Upper lobe of right lung (tissue), 1 donor: Measurements from ENCODE around the gene CD8A. TPM values are rescaled to one million over a fixed set of nuclear protein-coding genes. Genes with fewer than 3 reads are reported as not detected.

ENCODE experiments used
- ATAC-seq: fragments of 200-7000 bp; cut with Tn5 transposase; one replicate; pipeline ENCODE4 v1.9.1; 2020; ENCODE audit warnings: mild to moderate bottlenecking, moderate library complexity
- DNase-seq: peaks from one replicate; pipeline ENCODE4 v3.0.0-alpha.2; 2020
- H3K27ac ChIP-seq: fragments of 200-600 bp; one replicate; pipeline ENCODE4 v1.8.0; 2022
- H3K27me3 ChIP-seq: fragments of 200-600 bp; one replicate; pipeline ENCODE4 v1.8.0; 2022; ENCODE audit warnings: mild to moderate bottlenecking
- H3K36me3 ChIP-seq: fragments of 200-600 bp; one replicate; pipeline ENCODE4 v1.8.0; 2022
- H3K4me1 ChIP-seq: fragments of 200-600 bp; one replicate; pipeline ENCODE4 v1.8.0; 2022
- H3K4me3 ChIP-seq: fragments of 200-600 bp; one replicate; pipeline ENCODE4 v1.8.0; 2022; ENCODE audit warnings: mild to moderate bottlenecking
- H3K9me3 ChIP-seq: fragments of 200-600 bp; one replicate; pipeline ENCODE4 v1.8.0; 2022
- intact Hi-C: fragments of 100-400 bp; cut with DNase I; formaldehyde crosslinking; loops from one replicate; pipeline ENCODE4 v1.11.0; 2022
- total RNA-seq: library from RNA; stranded (reverse); fragmentation: NEBNext Ultra II Directional; extraction: Animal tissue kit (Norgen Biotek cat#: 25700); gene quantifications from one replicate; pipeline ENCODE4 v1.2.1, GENCODE V29; 2021
- TF ChIP-seq, protein P1 (sequence below): fragments of 200-600 bp; IDR thresholded peaks from one replicate; pipeline ENCODE4 v1.8.0; 2022; ENCODE audit warnings: antibody characterized with exemption
- donor health status: DM: no; HTN: yes; CAD: no; lungs with severe emphysema.

CD8A gene
- total RNA-seq, 1 donor from 2014 or later: 7.4 TPM

DNA sequence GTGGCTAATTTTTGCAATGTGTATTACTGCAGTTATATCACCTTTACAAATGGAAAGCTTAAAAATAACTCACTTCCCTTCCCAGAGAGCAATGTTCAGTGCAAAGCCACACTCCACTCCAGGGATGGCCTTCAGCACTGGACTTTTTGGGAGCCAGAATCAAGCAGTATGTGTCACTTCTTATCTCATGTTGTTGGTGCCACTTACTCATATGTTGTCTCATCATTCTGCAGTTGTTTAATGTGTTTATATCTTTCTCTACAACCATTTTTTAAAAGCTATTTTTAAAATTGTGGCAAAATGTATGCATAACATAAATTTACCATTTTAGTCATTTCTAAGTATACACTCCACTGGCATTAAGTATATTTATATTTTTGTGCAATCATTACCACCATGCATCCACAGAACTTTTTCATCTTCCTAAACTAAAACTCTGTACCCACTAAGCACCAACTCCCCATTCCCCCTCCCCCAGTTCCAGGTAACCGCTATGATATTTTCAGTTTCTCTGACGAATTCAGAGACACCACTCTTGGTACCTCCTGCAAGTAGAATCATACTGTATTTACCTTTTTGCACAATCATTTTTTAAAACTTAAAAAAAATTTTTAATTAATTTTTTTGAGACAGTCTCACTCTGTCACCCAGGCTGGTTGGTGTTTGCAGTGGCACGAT is 32.1 kb upstream of the CD8A start:
- DNase-seq: no peak
- Histone ChIP-seq H3K4me1 (no peaks in the 10 kb centered on the region), H3K27me3 (no peaks in the 10 kb centered on the region), H3K9me3 (no peaks in the 10 kb centered on the region), H3K4me3 (no peak overlapping the region), H3K36me3 (no peaks in the 10 kb centered on the region), H3K27ac (no peak overlapping the region)
- no peak for ATAC-seq
- intact Hi-C loops: no loop called here
- TF ChIP-seq, protein P1, sequence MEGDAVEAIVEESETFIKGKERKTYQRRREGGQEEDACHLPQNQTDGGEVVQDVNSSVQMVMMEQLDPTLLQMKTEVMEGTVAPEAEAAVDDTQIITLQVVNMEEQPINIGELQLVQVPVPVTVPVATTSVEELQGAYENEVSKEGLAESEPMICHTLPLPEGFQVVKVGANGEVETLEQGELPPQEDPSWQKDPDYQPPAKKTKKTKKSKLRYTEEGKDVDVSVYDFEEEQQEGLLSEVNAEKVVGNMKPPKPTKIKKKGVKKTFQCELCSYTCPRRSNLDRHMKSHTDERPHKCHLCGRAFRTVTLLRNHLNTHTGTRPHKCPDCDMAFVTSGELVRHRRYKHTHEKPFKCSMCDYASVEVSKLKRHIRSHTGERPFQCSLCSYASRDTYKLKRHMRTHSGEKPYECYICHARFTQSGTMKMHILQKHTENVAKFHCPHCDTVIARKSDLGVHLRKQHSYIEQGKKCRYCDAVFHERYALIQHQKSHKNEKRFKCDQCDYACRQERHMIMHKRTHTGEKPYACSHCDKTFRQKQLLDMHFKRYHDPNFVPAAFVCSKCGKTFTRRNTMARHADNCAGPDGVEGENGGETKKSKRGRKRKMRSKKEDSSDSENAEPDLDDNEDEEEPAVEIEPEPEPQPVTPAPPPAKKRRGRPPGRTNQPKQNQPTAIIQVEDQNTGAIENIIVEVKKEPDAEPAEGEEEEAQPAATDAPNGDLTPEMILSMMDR: no peak

DNA sequence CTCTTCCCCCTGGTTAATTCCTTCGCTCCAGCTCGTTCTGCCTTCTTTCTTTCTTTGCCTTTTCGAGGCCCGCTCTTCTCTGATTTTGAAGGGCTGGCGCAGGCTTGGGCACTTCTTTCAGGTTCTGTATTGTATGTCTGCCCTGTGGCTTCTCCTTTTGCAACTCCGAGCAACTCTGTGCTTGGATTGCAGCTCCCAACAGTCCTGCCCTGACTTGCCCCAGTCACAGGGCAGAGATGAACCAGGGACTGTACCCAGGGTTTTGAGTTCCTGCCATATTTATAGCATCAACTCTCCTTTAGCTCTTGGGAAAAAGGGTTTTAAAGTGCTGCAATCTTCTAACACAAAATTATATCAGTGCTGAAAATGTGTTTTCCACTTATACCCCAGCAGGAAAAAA is 31.1 kb upstream of the CD8A start:
- DNase-seq (no peak), ATAC-seq (no peak)
- Histone ChIP-seq H3K27ac (no peak overlapping the region), H3K27me3 (no peaks in the 10 kb centered on the region), H3K4me3 (no peak overlapping the region), H3K4me1 (no peaks in the 10 kb centered on the region), H3K9me3 (no peaks in the 10 kb centered on the region), H3K36me3 (no peaks in the 10 kb centered on the region)
- intact Hi-C loops: no loop called here
- TF ChIP-seq, protein P1: no peak

DNA sequence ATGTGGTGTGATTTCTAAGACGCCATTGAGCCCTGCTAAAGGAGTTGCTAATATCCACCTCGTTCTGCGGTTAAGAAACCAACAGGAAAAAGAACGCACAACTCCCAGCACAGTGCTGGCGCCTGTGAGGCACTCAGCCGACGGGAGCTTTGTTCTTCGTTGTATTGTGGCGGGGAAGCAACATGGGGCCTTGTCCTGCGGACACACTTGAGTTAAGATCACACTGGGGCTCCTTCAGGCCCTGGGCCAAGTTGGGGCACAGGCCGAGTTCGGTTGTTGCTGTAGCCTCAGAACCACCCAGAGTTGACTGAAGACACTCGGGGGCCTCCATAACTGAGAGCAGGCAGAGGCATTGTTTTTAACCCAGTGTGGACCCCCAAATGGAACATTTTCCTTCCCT is 30.6 kb upstream of the CD8A start:
- Histone ChIP-seq H3K4me3 (no peak overlapping the region), H3K4me1 (no peaks in the 10 kb centered on the region), H3K27me3 (no peaks in the 10 kb centered on the region), H3K27ac (no peak overlapping the region), H3K36me3 (no peaks in the 10 kb centered on the region), H3K9me3 (no peaks in the 10 kb centered on the region)
- TF ChIP-seq, protein P1: no peak
- DNase-seq: no peak
- intact Hi-C loops: no loop called here
- ATAC-seq: no peak

DNA sequence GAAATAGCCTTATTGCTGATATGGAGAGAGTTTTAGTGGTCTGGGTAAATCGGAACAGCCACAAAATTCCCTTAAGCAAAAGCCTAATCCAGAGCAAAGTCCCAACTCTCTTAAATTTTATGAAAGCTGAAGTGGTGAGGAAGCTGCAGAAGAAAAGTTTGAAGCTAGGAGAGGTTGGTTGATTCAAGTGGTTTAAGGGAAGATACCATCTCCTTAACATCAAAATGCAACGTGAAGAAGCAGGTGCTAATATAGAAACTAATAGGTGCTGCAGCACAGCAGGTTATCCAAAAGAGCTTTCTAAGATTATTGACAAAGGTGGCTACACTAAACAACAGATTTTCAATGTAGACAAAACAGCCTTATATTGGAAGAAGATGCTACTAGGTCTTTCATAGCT is 28.2 kb upstream of the CD8A start:
- intact Hi-C loops: no loop called here
- Histone ChIP-seq H3K4me1 (no peaks in the 10 kb centered on the region), H3K4me3 (no peak overlapping the region), H3K27ac (no peak overlapping the region), H3K9me3 (no peaks in the 10 kb centered on the region), H3K27me3 (no peaks in the 10 kb centered on the region), H3K36me3 (no peaks in the 10 kb centered on the region)
- ATAC-seq (no peak), DNase-seq (no peak)
- TF ChIP-seq, protein P1: no peak

DNA sequence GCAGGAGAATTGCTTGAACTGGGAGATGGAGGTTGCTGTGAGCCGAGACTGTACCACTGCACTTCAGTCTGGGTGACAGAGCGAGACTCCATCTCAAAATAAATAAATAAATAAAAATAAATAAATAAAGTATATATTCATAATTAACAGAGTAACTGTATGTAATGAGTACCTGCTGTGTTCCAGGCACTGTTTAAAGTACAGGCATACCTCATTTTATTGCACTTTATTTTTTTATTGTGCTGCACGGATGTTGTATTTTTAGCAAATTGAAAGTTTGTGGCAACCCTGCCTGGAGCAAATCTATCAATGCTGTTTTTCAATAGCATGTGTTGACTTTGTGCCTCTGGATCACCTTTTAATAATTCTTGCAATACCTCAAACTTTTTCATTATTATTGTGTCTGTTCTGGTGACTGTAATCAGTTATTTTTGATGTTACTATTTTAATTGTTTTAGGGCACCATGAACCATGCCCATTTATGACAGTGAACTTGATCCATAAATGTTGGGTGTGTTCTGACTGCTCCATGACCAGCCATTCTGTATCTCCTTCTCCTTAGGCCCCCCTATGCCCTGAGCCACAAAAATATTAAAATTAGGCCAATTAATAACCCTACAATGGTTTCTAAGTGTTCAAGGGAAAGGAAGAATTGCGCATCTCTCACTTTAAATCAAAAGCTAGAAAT is 27.5 kb upstream of the CD8A start:
- Histone ChIP-seq H3K9me3 (no peaks in the 10 kb centered on the region), H3K27ac (no peak overlapping the region), H3K4me3 (no peak overlapping the region), H3K27me3 (peaks cover 7% of the 10 kb centered on the region), H3K4me1 (no peaks in the 10 kb centered on the region), H3K36me3 (no peaks in the 10 kb centered on the region)
- TF ChIP-seq, protein P1: no peak
- ATAC-seq (no peak), DNase-seq (no peak)
- intact Hi-C loops: no loop called here
